HepG2 (cell line): ENCODE measurements around the gene GLRA3.

Source experiments
- DPF2 ChIP-seq: sonication (generic); formaldehyde crosslinking; IDR thresholded peaks from 2 replicates; pipeline ENCODE4 v1.4.0; 2020; ENCODE audit warnings: mild to moderate bottlenecking, low read depth, missing genetic modification reagents, borderline replicate concordance
- MAFK ChIP-seq, 2 experiments: IDR thresholded peaks in 1 of 2; conservative IDR thresholded peaks in 1 of 2; 2 replicates each; pipeline ENCODE4 v1.6.1; 2011; ENCODE audit warnings: improper control_type of control experiment in 2 of 2, low read length in 2 of 2
- NFE2L2 ChIP-seq: fragments of 150-350 bp; IDR thresholded peaks from 2 replicates; pipeline ENCODE4 v1.6.1; 2014; ENCODE audit warnings: low read length
- TF ChIP-seq, protein P1 (sequence below): sonication (generic); formaldehyde crosslinking; IDR thresholded peaks from 2 replicates; pipeline ENCODE4 v1.4.0; 2020; ENCODE audit warnings: missing genetic modification reagents
- TF ChIP-seq, protein P2 (sequence below): sonication (generic); formaldehyde crosslinking; IDR thresholded peaks from 2 replicates; pipeline ENCODE4 v1.8.0; 2022; ENCODE audit warnings: mild to moderate bottlenecking, missing genetic modification reagents, borderline replicate concordance
- TF ChIP-seq, protein P3 (sequence below): sonication (generic); formaldehyde crosslinking; IDR thresholded peaks from 2 replicates; pipeline ENCODE4 v1.4.0; 2020; ENCODE audit warnings: missing genetic modification reagents

DNA sequence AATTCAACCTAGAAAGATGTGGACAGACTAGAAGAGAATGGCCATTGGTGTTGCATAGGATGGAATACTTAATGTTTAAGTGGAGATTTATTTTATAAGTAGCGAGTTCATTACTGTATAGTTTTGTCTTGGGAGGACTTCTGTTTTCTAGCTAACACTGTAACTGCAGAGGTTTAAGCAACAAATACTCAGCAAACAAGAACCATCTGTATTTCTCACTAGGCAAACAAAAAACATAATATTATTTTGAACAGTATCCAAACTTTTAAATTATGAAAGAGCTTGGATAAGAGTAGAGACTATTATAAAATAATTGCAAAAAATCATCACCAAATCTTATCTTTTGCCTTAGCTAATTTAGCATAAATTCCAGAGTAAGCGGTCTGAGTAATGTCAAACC, 121.1 kb downstream of the GLRA3 start:
- TF ChIP-seq, protein P1, sequence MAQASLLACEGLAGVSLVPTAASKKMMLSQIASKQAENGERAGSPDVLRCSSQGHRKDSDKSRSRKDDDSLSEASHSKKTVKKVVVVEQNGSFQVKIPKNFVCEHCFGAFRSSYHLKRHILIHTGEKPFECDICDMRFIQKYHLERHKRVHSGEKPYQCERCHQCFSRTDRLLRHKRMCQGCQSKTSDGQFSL (CRISPR knock-in tag) = no peak
- TF ChIP-seq MAFK (conservative IDR thresholded peaks at IDR 0.05 in 1 of 2, IDR thresholded peaks at IDR 0.05 in 1 of 2; ENCODE audit: low read length in 2 of 2) (no peak), NFE2L2 (no peak), DPF2 (CRISPR knock-in tag) (no peak)
- TF ChIP-seq, protein P2, sequence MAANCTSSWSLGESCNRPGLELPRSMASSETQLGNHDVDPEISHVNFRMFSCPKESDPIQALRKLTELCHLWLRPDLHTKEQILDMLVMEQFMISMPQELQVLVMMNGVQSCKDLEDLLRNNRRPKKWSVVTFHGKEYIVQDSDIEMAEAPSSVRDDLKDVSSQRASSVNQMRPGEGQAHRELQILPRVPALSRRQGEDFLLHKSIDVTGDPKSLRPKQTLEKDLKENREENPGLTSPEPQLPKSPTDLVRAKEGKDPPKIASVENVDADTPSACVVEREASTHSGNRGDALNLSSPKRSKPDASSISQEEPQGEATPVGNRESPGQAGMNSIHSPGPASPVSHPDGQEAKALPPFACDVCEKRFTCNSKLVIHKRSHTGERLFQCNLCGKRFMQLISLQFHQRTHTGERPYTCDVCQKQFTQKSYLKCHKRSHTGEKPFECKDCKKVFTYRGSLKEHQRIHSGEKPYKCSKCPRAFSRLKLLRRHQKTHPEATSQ (CRISPR knock-in tag) = no peak
- TF ChIP-seq, protein P3, sequence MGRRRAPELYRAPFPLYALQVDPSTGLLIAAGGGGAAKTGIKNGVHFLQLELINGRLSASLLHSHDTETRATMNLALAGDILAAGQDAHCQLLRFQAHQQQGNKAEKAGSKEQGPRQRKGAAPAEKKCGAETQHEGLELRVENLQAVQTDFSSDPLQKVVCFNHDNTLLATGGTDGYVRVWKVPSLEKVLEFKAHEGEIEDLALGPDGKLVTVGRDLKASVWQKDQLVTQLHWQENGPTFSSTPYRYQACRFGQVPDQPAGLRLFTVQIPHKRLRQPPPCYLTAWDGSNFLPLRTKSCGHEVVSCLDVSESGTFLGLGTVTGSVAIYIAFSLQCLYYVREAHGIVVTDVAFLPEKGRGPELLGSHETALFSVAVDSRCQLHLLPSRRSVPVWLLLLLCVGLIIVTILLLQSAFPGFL (CRISPR knock-in tag) = no peak
